ENCODE results near the gene KIF16B.

The KIF16B gene

DNA sequence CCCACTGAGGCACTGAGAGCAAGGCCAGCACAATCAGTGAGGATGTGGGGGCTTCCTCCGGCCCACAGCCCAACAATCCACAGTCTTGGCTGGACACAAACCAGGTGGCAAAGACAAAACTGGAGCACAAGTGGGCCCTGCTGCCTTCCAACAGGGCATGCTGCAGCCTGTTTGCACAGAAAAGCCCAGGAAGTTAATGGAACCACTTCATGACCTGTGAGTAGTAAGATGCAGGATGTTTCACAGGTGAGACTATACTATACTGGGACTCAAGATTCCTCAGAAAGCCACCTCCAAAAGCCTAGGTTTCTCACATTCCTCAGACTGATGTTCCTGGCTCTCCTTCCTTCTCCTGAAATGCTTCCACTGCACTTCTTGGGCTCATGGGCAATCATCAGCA lies 235.5 kb downstream of the KIF16B start:
- DNase-seq: no peak

DNA sequence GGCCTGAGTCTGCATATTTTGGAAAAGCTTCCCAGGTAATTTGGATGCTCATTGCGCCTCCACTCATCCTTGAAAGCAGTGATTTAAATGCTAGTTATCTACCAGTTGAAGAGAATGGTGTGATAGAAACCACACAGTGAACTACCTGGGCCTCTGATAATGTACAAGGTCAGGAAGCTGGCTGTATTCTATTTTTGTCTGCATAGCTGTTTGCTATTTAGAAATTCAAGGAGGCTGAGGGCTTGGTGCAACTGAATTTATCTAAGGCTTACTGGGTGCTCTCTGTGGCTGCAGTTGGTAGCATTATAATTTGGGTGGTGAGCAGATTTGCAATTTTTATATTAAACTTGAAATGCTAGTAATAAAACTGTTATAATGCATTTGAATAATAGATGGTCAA lies 245.6 kb downstream of the KIF16B start:
- DNase-seq: no peak

GRCh38 chr20:16321291-16321690 lies 252.0 kb downstream of the KIF16B start:
- no peak for DNase-seq

GRCh38 chr20:16317445-16318362 lies 255.5 kb downstream of the KIF16B start:
- DNase-seq: no peak

GRCh38 chr20:16316513-16316912 lies 256.7 kb downstream of the KIF16B start:
- DNase-seq: no peak

DNA sequence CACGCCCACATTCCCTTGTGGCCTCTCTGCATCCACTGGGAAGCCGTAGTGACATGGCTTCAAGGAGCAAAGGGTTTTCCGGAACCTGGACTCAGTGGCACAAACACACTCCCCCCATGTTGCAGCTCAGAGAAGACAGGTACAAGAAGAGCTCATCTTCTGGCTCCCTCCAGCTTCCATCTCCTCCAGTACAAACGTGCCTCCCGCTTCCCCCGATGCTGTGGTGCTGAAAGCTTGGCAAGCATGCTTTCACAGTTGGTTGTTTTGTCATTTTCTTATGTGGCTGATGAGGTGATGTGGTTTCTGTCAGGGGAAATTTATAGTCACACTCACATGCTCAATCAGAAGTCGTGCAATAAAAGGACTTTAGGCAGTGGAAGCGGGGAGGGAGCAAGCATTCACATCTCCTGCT lies 258.5 kb downstream of the KIF16B start:
- DNase-seq: no peak

GRCh38 chr20:16314320-16314719 lies 258.9 kb downstream of the KIF16B start:
- DNase-seq: no peak

DNA sequence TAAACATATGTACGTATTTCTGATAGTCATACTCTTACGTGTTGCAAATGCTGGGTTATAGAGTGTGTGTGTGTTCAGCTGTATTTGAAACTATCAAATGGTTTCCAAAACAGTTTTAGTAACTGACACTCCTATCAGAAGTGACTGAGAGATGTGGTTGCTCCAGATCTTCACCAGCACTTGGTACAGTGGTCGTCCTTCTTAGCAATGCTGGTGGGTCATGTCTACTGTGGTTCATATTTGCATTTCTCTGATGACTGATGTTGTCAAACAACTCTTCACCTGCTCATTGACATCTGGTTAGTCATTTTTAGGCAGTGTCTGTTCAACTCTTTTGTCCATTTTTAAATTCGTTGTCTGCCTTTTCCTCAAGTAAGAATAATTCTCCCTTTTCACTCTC lies 259.3 kb downstream of the KIF16B start:
- DNase-seq: no peak

GRCh38 chr20:16312998-16313397 lies 260.2 kb downstream of the KIF16B start:
- no peak for DNase-seq

DNA sequence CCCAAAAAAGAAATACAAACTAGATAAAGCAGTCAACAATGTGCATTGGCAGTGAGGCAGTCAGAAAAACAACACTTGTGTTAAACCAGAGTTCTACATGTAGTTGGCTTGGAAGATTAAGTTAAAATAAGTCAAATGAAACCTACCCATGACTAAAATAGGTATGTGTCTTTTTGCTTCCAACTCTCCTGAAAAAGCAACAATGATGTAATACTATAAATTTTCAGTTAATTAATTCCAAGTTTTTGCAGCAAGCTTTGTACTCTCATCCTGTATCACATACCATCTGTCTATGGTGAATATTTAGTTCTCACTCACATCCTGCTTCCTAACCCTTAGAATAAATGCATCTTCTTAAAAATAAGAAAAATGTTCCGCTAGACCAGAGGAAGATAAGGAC lies 261.5 kb downstream of the KIF16B start:
- DNase-seq: no peak

DNA sequence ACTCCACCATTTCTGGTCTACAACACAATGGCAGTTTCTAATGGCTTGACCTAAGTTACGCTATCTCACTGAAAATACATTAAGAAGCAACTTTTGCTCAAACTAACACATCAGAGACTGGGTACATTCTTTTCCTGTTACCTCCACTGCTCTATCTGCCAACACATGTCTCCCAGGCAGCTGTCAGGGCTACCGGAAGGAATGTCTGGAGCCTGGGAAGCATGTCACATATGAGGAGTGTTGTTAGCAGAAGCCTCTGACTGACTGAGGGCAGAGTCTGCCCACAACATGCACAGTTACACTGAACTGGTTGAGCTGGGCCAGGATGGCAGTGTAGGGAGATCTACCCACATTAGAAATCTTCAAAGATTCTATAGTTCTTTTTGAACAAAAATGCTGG lies 264.5 kb downstream of the KIF16B start:
- DNase-seq: no peak

GRCh38 chr20:16302818-16303217 lies 270.4 kb downstream of the KIF16B start:
- no peak for DNase-seq

DNA sequence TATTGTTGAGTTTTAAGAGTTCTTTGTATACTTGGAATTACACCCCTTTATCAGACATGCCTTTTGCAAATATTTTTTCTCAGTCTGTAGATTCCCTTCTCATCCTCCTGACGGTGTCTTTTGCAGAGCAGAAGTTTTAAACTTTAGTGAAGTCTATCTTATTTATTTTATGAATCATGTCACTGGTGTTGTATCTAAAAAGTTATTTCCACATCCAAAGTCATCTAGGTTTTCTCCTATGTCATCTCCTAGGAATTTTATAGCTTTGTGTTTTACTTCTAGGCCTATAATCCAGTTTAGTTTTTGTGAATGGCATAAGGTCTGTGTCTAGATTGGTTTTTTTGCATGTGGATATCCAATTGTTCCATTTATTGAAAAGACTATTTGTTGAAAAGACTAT lies 271.3 kb downstream of the KIF16B start:
- DNase-seq: no peak

DNA sequence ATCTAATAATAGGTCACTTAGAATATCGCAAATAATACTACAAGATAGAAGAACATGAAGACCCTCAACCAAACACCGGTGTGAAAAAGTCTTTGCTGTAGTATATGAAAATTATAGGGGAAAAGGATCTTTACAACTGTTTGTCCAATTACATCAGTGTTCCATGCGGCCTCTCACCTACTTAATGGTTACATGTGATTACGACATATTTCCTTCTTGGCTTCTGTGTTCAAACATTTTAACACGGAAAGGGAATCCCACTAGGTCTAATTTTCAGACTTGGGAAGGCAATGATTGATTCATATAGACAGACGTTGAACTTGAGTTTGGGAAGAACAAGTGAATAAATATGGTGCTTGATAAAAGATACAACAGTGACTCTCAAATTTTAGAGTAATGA lies 273.4 kb downstream of the KIF16B start:
- no peak for DNase-seq

DNA sequence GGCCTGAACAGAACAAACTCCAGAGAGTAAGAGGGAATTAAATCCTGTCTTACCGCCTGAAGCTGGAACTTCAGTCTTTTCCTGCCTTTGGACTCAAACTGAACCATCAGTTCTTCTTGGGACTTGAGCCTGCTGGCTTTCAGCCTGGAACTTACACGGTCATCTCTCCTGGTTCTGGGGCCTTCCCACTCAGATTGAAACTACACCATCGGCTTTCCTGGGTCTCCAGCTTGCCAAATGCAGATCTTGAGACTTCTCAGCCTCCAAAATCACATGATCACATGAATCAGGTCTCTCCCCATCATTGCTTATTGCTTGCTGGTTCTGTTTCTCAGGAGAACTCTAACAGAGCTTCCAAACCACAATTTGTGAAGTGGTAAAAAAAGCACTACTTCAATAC lies 276.3 kb downstream of the KIF16B start:
- DNase-seq: no peak

DNA sequence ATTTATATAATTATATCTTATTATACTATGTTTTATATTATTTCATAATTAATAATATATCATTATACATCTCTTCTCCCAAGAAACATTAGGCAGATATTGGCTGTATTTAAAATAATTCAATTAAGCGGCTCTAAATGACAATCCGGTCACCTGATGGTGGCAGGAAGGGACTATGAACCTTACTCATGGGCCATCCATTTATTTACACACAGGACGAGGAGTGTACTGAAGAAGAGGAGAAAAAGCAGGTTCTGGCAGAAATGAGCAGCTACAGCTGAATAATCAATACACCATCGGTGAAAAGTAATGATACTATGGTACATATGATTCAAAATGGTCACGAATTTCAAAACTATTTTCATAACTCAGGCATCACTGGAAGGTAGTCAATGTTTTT lies 277.7 kb downstream of the KIF16B start:
- no peak for DNase-seq

- no peak for DNase-seq
These were observed 279.7 kb downstream of the KIF16B start for GRCh38 chr20:16293590-16293989.

GRCh38 chr20:16292226-16292880 lies 280.9 kb downstream of the KIF16B start:
- DNase-seq: no peak

DNA sequence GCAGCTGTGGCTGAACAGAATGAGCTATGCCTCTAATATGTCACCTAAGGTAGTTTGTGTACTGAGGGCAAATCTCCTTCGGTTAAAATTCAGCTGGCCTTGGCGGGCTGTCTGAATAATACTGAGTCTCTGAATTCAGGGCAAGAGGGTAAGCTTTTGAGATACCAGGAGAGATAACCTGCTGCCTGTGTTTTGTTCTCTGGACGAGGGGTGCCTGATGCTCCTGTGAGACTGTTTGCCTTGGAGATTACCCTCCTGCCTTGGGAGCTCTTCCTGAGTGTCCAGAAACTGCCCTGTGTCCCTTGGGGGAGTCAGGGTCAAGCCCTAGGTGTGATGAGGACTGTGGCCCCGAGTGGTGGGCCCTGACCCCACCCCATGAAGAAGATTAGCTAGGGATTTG lies 282.9 kb downstream of the KIF16B start:
- no peak for DNase-seq

DNA sequence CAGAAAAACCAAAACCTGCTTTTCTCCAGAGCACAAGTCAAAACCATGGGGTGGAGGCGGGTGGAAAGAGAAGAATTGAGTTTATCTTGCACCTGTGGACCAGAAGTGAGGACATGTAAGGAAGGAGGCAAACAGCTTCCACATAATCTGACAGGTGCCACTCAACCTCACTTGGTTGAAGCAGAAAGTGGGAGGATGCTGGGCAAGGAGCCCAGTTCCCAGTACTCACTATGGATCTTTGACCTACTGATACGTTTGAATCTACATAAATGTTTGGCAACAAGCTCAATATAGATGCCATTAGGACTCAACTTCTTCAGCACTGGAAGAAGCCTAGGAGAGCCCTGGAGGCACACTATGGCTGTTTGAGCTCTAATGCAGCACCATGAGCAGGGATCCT lies 285.5 kb downstream of the KIF16B start:
- DNase-seq: no peak

GRCh38 chr20:16286601-16287000 lies 286.6 kb downstream of the KIF16B start:
- no peak for DNase-seq

GRCh38 chr20:16284385-16285100 lies 288.7 kb downstream of the KIF16B start:
- no peak for DNase-seq

- DNase-seq: no peak
These were observed 289.3 kb downstream of the KIF16B start for GRCh38 chr20:16283978-16284377.

DNA sequence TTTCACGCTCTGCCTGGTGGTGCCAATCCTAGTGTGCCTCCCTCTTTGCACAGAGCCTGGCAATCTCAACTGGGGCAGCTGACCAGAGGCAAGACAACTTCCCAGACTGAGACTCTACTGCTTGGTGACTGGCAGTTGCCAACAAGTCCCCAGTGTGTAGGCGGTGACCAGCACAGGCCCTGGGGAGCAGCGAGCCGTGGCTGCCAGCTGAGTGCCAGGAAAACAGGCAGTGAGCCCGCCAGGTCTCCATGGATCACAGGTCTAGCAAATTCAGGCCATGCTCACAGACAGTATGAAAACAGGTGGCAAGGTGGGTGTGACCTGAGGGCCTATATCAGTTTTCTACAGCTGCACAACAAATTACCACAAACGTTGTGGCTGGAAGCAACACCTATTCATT lies 289.9 kb downstream of the KIF16B start:
- no peak for DNase-seq

Measured in NCI-H226 (cell line).